Stimulated activated CD8-positive, alpha-beta memory T cell treated with anti-CD3 and anti-CD28 coated beads, Interleukin-2, amount 100 ng/mL, for 1 hour (primary cell): ENCODE results near the gene UQCRH.
"Not testable (repeated sequence)": the region's sequence is repeated elsewhere in the genome, so short reads cannot be mapped to it uniquely, and the experiment has no call there.

Experiments
- DNase-seq, 2 donors: peaks; one replicate each; pipeline ENCODE4 v3.0.0-alpha.2; 2020; ENCODE audit warnings: low read depth in 2 of 2

The UQCRH gene

DNA sequence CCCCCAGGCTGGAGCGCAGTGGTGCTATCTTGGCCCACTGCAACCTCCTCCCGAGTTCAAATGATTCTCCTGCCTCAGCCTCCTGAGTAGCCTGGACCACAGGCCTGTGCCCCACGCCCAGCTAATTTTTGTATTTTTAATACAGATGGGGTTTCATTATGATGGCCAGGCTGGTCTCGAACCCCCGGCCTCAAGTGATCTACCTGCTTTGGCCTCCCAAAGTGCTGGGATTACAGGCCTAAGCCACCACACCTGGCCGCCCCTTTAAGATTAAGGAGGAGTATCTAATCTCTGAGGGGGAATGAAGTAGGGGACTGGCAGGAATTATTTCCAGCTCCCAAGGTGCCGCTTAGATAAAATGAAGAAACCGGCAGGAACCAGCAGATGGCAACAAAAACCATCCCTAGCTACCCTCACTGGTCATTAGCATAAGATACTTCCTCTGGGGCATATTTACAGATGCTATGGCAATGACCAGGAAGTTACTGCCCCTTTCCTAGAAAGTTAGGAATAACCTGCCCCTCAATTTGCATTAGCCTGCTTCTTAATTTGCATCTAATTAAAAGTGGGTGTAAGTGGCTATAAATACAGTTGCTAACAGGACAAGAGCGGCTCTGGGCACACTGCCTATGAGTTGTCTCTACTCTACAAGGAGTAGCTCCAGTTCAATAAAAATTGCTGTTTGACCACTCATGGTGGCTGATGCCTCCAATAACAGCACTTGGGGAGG is 30.0 kb downstream of the UQCRH start:
- DNase-seq, result no peak

DNA sequence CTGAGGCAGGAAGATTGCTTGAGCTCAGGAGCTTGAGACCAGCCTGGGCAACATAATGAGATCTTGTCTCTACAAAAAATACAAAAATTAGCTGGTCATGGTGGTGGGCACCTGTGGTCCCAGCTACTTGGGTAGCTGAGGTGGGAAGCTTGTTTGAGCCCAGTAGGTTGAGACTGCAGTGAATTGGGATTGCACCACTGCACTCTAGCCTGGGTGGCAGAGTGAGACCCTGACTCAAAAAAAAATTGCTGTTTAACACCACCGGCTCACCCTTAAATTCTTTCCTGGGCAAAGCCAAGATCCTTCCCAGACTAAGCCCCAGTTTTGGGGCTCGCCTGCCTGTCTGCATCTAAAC is 30.5 kb downstream of the UQCRH start:
- DNase-seq, result no peak

DNA sequence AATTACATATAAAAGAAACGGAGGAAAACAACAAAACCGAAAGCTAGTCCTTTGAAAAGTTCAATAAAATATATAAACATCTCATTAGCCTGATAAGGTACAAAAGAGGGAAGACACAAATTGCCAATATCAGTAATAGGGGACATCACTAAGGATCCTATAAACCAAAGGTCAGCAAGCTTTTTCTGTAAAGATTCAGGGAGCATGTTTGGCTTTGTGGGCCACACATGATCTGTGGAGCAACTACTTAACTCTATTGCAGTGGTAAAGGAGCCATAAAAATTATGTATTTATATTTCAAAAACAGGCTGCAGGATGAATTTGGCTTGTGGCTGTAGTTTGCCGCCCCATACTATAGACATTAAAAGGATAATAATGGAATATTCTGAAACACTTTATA is 31.6 kb downstream of the UQCRH start:
- no peak for DNase-seq

DNA sequence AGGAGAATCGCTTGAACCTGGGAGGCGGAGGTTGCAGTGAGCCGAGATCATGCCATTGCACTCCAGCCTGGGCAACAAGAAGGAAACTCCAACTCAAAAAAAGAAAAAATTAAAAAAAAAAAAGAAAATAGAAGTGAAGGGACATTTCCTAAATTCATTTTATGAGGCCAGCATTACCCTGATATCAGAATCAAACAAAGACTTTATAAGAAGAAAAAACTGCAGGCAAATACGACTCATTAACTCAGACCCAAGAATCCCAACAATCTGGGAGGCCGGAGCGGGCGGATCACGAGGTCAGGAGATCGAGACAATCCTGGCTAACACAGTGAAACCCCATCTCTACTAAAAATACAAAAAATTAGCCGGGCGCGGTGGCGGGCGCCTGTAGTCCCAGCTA is 33.9 kb downstream of the UQCRH start:
- not testable (repeated sequence) for DNase-seq

DNA sequence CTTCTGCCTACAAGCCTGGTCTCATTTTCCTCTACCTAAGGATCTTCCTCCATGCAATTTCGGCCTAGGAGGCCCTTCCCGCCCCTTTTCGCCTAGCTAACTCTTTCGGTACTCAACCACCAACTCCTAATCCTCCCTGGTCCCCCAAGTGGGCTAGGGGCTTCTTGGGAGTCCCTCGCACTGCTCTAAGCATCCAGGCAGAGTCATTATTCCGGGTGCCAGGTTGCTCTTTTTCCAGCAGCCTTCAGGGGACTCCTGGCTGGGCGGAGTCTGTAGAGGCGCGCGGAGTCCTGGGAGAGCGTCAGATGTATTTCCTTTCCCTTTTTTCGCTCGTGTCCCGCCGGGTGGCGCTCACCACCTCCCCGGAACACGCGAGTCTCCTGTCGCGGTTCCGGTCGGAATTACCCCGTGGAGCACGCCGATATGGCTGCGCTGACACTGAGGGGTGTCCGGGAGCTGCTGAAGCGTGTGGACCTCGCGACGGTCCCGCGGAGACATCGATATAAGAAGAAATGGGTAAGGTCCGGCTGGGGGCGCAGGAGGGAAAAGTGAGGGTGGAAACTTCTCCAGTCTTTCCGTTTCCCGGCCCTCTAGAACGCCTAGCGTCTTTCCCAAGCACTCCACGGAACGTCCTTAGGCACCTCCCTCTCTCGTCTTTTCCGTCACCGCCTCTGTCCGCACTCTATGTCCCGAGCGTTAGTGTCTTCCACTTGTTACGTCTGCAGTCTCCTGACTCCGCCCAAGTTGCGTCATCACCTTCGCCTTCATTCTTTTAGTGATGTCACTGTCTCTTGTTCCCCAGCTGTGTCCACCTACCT is 37.1 kb downstream of the UQCRH start, which contains the start of gene NSUN4:
Gene NSUN4, plus strand, starts transcription at position 404 of the 818 bp plus-strand sequence. Its CDS starts 20 bp downstream, at position 424.
- peak; percentile 59 to 67 for DNase-seq

DNA sequence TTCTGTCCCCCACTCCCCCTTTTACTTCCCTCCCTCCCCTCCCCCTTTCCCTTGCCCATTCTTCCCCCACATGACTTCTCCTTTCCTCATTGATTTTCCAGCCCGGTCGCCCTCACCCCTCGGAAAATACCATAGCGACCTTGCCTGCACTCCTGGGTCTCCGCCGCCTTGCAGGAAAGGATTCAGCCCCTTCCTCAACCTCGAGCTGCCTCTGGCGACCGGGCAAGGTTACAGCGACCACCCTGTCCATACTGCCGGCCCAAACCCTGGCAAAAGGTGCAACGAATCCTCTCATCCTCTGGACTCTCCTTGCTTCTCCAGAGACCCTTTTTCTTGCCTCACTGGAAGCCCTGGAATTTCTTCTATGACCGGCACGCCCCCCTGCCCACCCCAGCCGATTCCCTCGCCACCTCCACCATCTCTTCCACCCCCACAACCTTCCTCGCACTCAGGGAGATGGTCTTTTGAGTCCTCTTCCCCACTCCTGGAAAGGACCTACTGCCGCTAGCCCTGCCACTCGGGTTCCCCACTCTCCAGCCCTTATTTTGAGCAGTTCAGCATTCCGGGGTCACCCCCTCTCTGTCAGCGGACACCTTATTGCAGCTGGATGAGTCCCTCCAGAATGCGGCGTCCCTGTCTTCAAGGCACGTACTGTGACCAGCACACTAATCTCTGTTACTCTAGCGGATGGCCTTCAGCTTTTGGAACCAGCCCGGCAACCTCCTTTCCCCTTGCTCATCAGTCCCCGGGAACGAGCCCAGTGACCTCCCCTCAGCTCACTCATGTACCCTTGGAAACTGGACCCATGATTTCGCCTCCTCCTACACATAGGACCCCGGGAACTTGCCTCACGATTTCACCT is 38.0 kb downstream of the UQCRH start:
- no peak for DNase-seq

DNA sequence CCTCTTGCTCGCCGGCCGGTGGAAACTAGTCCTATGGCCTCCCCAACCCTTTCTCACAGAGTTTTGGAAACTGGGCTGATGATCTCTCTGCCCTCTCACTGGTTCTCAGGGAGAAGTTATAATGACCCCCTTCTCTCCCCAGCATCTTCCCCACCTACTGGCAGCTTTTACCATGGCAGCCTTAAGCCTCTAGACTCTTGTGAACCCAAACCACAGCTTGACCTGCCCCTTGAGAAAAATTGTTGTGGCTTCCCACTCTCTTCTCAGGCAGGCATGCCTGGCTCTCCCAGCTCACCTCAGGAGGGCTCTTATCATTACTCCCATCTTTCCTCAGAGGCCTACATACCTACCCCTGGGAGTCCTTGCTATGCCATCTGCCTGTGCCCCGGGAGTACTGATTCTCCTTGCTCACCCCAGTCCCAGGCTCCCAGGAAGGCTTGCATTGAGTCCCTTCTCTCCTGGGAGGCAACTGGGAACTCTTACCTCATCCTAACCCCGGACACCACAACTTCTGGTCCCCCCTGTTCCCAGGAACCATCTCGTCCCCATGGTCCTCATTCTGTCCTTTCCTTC is 38.7 kb downstream of the UQCRH start:
- DNase-seq, result no peak

DNA sequence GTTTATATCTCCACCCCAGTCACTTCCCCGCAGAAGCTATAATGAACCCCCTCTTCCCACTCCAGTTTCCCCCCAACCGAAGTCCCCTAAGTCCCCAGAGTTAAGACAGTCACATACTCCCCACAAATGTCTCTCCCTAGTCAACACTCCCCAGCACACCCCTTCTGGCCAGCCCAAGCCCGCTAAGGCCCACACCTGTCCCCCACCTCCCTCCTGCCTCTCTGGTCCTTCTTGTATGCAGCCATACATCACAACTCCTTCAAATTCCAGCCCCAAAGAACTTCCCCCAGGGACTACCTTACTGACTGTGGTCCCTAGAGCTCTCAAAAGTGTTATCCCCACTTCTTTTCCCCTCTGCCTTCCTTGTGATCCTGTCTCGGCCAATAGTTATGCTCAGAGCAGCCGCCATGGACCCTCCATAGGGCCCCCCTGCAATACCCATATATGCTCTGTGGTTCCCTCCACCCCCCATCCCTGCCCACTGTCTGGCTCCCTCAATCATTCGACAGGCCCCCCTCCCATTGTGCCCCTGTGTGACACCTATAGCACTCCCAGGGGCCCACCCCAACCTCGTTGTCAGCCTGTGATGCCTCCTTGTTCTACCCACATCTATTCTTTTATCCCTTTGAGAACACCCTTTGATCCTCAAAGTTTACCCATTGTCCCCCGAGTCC is 39.3 kb downstream of the UQCRH start:
- no peak for DNase-seq

DNA sequence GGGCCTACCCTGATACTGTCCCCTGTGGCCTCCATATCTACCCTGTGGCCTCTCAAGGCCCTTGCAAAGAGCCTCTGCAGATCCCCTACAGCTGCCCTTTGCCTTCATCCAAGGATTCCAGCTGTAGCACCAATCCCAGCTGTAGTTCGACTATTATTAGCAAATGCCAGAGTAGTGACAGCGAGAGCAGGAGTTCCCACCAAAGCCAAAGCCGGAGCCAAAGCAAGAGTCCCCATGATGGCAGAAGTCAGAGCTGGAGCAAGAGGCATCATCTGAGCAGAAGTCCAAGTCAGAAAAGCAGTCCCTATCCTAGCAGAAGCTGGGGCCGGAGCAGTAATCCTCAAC is 39.8 kb downstream of the UQCRH start:
- no peak for DNase-seq

DNA sequence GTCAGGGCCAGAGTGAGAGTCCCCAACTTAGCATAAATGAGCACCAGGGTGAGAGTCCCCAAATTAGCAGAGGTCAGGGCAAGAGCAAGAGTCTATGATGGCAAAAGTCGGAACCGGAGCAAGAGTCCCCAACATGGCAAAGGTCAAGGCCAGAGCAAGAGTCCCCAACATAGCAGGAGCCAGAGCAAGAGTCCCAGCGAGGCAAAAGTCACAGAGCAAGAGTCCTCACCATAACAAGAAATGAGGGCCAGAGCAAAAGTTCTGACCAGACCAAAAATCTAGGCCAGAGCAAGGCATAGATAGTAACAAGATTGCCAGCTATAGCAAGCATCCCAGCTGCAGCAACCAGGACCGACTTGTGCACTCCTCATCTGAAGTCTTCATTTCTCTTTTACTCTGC is 40.2 kb downstream of the UQCRH start:
- DNase-seq, result no peak

DNA sequence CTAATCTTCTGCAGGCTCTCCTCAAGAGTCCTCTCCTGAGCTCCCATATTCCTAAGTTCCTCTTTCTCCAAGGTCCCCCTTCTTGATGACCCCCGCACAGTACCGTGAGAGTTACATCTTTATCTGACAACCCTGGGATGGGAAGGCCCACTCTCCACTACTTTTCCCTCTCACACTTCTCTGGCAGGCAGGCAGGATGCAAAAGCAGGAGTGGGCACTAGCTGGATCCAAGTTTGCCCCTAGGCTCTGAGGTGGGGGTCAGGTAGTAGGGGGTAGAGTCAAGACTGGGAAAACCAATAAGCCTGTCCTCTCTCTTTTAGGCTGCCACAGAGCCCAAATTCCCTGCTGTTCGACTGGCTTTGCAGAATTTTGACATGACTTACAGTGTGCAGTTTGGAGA is 41.0 kb downstream of the UQCRH start:
- no peak for DNase-seq

DNA sequence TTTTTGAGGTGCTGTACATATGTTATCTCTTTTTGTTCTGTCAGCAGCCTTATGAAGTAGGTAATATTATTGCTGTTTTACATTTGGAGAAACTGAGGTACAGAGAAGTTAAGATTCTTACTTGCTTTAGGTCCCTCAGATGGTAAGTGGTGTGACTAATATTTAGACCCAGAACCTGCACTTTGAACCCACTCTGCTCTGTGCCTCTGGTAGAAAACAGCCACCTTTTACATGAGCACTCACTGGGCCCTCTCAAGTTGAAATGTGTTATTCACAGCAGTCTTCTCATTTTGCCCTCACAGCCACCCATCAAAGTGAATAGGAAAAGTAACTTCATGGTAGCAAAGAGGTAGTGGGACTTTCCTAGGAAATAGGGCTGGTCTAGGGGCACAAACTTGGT is 41.8 kb downstream of the UQCRH start:
- DNase-seq, result no peak

DNA sequence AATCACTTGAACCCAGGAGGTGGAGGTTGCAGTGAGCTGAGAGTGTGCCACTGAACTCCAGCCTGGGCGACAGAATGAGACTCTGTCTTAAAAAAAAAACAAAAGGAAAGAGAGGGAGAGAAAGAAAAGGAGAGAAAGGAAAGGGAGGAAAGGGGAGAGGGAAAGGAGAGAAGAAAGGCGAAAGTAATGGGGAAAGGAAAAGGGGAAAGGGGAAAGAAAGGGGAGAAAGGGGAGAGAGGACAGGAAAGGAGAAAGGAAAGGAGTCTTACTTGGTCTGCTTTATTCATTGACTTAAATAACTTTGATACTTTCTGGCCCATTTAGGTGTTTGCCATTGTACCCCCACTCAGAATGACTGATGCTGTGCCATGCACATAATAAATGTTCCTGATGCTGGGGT is 48.9 kb downstream of the UQCRH start:
- DNase-seq, result no peak

DNA sequence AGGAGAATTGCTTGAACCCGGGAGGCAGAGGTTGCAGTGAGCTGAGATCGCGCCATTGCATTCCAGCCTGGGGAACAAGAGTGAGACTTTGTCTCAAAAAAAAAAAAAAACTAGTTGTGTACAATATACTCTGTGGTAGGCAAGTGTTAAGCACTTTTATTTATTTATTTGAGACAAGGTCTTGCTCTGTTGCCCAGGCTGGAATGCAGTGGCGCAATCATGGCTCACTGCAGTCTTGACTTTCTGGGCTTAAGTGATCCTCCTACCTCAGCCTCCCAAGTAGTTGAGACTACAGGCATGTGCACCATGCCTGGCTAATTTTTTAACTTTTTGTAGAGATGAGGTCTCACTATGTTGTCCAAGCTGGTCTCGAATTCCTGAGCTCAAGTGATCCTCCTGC is 52.4 kb downstream of the UQCRH start:
- DNase-seq, result not testable (repeated sequence)

DNA sequence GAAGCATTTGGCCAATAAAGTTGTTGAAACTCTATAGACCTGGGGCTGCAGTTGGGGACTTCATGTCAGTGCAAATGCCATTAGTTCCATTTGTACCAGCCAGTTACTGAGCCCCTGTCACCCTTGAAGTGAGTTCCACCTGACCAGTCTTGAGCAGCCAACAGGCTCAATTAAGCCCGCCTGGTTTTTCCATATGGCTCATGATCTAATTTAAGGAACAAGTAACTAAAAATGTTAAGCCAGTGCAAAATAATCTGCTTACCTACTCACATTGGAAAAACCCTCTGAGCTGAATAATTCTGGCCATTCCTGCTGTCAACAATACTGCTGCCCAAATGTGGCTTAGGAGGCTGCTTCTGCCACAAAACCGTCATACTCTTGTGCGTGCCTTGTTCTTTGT is 58.7 kb downstream of the UQCRH start:
- no peak for DNase-seq

DNA sequence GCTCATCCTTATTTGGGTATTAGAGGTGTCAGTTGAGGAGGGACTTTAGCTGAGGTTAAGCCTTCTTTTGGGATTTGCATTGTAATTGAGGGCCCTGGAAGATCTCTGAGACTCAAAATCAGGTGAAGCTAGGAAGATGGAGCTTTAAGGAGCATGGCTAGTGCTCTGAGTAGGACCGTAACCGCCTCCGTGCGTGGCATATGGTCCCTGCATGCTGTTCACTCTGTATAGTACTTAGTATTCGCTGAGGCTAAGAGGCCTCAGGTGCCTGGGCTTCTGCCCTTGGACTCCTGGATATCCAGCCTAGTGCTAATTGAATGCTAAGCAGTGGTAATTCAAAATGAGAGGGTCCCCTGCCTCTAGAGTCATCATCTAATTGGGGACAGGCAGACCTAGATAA is 59.6 kb downstream of the UQCRH start:
- DNase-seq, result no peak

DNA sequence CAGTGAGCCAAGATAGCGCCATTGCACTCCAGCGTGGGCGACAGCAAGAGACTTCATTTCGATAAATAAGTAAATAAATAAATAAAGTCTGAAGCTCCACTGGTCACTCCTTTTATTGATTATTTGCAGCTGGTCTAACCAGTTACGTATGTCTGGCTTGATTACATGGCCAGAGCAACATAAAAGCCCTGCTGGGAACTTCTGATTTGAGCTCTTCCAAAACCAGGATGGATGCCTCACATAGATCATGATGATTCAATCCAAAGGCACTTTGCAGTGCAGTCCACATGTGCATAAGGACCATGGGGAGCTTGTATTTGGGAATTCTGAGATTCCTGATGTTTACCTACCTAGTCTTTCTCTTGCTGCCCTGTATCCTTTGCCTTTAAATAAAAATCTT is 61.1 kb downstream of the UQCRH start:
- DNase-seq, result no peak

DNA sequence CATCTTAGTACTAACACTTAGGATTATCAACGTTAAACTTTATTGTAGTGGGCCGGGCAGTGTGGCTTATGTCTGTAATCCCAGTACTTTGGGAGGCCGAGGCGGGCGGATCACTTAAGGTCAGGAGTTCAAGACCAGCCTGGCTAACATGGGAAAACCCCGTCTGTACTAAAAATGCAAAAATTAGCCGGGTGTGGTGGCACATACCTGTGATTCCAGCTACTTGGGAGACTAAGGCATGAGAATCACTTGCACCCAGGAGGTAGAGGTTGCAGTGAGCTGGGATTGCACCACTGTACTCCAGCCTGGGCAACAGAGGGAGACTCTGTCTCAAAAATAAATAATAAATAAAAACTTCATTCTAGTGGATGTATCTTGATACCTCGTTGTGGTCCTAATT is 62.3 kb downstream of the UQCRH start:
- not testable (repeated sequence) for DNase-seq
